Stimulated activated CD8-positive, alpha-beta memory T cell treated with anti-CD3 and anti-CD28 coated beads, Interleukin-2, amount 100 ng/mL, for 1 hour (primary cell): Measurements from ENCODE around the gene ANKRD2.
A peak's percentile ranks its signal among the peaks of the same experiment; 100 is the strongest.
"Not testable (repeated sequence)": the region's sequence is repeated elsewhere in the genome, so short reads cannot be mapped to it uniquely, and the experiment has no call there.

ENCODE experiments used
- DNase-seq, 2 donors: peaks; one replicate each; pipeline ENCODE4 v3.0.0-alpha.2; 2020; ENCODE audit warnings: low read depth in 2 of 2

Gene ANKRD2, protein sequence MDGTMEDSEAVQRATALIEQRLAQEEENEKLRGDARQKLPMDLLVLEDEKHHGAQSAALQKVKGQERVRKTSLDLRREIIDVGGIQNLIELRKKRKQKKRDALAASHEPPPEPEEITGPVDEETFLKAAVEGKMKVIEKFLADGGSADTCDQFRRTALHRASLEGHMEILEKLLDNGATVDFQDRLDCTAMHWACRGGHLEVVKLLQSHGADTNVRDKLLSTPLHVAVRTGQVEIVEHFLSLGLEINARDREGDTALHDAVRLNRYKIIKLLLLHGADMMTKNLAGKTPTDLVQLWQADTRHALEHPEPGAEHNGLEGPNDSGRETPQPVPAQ

GRCh38 chr10:97572214-97572989 lies at the start of gene ANKRD2:
TSS of gene ANKRD2 (plus strand) at chr10:97572779. CDS start at chr10:97572789, 10 bp downstream.
- peak; percentile 6 to 17 for DNase-seq

GRCh38 chr10:97522937-97523336 lies 49.6 kb upstream of the ANKRD2 start:
- DNase-seq = no peak

DNA sequence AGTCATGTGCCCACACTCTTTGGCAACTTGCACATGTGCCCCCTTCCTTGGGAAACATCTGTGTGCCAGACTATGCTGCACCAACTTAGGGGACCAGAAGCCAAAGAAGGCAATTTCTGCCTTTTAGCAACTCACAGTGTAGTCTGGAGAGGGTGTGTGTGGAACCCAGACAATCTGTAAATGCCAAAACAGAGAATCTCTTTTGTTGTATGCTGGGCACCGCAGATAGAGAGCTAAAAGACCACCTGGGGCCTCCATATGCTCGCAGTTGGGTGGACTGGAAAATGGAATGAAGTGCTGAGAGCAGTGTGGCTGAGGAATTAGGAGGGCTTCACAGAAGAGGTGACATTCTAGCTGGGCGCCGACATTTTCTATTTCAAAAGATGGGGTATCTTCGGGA lies 47.5 kb upstream of the ANKRD2 start:
- no peak for DNase-seq

DNA sequence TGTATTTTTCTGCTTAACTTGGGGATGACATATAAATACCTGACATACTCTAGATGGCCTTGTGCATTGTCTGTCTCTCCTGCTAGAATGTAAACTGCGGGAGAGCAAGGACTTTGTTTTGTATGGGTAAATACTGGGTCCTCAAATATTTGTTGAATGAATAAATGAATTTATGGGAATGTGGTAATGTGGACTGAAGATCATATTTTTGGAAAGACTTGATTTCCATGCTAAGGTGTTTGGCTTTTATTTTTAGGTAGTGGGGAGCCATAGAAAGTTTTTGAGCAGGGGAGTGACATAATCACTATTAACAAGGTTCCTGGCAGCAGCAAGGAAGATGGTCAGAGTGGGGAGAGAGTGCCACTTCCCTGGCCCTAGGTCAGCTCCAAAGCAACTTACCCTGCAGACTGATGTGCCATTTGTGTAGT lies 46.9 kb upstream of the ANKRD2 start:
- DNase-seq = no peak

- not testable (repeated sequence) for DNase-seq
Measured at GRCh38 chr10:97528876-97529275, 43.7 kb upstream of the ANKRD2 start.

GRCh38 chr10:97529685-97530465 lies 42.7 kb upstream of the ANKRD2 start:
- DNase-seq = no peak

DNA sequence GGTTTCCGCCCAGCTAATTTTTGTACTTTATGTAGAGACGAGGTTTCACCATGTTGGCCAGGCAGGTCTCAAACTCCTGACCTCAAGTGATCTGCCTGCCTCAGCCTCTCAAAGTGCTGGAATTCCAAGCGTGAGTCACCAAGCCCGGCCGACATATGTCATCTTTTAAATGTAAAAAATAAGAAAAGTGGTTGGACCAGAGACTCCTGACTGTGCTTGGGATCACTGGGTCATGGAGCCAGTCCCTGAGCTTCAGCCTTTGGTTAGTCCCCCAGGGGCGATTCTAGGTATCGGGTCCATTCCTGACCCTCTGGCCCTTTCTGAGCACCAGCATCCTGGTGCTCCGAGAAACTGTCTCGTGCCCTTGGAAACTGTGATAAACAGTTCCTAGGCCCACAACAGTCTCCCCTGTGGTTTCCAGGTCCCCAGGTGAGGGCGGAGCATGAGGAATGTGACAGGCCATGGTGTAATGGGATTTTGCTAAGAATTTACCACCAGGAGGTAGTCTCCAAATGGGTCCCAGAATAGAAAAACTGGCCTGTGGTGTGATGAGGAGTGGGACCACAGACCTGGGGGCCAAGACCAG lies 41.1 kb upstream of the ANKRD2 start:
- no peak for DNase-seq

DNA sequence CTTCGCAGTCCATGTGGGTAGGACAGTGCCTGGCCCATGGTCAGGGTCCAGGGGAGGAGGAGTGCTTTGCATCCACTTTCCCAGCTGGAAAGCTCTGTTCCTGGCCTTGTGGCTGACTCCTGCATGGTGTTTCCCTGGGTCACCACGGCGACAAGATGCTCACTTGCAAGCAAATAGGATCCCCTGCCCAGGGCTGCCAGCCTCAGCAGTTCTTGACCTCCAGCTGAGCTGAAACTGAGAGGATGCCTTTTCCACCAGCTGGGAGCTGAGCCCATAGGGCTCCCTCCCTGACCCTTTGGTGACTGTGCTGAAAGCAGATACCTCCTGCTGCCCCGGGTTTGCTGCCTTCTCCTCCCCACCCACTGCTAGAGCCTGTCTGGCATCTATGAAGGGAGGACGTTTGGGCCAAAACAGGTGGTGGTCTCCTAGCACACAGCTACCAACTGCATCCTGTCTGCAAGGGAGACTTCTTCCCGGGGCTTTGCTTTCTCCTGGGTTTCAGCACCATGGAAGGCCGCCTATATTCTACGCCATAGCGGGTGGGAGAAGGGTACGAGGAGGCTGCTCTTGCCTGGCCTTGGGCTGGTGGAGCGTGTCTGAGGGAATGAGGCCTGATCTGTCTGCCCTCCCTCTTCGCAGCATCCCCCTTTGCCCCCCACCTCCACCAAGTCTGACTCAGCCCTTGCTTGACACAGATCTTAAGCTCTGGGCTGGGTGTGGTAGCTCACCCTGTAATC lies 39.5 kb upstream of the ANKRD2 start:
- DNase-seq = no peak

- no peak for DNase-seq
Measured at GRCh38 chr10:97533888-97534287, 38.7 kb upstream of the ANKRD2 start.

DNA sequence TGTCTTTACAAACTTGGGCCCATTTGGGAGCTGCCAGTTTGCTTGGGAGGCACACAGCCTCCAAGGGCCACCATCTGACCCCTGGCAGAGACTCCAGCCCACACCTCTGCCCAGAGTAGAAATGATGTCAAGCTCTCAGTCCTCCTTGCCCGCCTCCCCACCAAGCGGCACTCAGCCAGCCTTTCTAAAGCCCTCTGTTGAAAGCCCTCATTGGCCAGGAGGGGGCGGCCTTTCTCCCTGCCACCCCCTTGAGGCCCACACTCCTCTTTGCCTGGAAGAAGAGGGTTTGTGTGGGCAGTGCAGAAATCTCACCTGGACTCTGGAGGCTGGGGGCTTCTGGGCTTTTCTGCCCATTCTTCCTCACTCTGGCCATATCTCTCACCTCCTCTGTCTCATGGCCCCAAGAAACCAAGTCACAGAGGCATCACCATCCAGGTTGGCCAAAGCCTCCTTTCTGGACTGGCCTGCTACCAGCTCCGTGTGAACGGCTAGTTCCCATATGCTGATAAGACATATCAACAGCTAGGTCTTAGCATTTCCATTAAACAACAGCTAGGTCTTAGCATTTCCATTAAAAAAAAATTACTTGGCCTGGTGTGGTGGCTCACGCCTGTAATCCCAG lies 37.7 kb upstream of the ANKRD2 start:
- DNase-seq = no peak

DNA sequence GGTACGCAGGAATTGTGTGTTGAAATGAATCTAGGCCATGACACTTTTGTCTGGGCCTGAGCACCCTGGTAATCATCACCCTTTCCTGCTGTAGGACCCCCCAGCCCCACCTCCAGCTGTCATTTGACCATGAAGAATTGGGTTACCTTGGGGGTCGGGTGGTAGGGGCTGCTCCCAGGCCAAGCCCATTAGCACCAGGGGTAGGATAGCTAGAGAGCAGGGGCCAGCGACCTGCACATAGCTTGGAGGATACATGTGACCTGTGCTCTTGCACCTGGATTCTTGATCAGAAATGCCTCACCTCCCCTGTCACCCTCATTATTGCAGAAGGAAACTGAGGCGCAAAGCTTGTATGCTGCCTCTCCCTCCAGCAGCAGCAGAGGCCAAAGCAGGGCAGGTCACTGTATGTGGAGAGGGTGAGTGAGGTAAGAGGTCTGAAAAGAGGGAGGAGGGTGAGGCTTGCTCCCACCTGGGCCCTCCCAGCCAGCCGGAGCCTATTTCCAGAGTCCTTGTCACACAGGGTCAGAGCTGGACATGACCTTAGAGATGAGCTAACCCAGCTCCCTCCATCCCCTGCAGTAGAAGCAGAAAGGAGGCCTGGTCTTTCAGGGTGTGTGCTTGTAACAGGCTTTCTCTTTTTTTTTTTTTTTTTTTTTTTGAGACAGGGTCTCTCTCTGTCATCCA lies 35.3 kb upstream of the ANKRD2 start:
- DNase-seq = no peak

DNA sequence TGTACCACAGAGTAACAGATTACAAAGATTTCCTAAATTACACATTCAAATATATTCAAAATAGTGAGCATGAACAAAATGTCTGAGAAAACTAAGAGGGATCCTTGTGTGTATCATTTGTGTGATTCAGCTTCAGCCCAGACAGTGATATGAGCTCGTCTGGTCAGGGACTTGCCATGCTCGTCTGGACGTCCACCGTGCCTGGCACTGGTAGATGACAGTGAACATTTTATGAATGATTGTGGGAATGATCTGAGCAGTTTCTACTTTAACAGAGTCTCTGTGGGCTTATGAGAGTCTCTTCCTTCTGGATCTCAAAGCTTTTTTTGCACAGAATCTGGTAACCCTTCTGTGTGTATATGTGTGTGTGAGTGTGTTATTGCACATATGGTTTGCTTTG lies 34.2 kb upstream of the ANKRD2 start:
- DNase-seq = no peak

DNA sequence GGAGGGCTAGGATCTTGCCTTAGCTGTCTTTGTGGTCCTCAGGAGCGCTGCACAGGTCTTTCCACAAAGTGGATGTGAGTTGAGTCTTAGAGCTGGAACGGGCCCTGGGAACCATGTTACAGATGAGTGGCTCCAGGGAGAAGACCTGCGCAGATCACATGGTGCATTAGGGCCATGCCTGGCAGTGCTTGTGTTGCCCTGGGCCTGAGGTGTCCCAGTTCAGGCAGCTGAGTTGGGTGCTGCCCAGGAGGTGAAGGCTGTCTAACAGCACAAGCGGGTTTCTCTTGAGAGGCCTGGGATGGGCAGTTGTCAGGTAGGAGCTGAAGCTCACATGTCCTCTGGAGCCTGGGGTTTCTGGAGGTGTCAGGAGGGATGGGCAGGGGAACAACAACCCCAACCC lies 33.7 kb upstream of the ANKRD2 start:
- no peak for DNase-seq

- DNase-seq = no peak
Measured at GRCh38 chr10:97539523-97540200, 32.9 kb upstream of the ANKRD2 start.

GRCh38 chr10:97540669-97541500 lies 31.7 kb upstream of the ANKRD2 start:
- DNase-seq = no peak

- no peak for DNase-seq
Measured at GRCh38 chr10:97542169-97543024, 30.2 kb upstream of the ANKRD2 start.

DNA sequence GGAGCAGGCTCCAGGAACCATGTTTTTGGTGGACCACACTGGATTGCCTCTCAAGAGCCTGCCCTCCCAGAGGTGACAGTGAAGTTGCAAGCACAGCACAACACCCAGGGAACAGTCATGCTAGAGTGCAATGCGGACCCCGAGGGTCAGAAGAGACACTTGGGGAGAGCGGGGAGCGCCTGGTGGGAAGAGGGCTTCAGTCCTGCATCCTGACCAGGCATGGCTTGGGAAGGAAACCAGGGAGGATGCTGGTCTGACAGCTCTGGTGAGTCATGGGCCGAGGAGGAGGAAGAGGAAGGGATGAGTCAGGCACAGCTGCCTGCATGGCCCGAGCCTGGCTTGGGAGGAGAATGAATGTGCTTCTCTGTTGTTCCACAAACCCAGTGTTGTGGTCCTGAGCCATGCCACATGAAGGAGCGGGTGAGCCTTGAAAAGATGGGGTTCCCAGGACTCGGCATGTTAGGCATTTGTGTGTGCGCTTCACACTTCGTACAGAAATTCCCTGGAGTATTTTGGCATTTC lies 29.5 kb upstream of the ANKRD2 start:
- DNase-seq = peak in 1 of 2 donors; percentile 1
